Vagina (tissue), 2 donors: ENCODE results near the gene DNAJC4.

Experiments used
- POLR2A ChIP-seq, 2 donors: fragments of 450-650 bp; IDR thresholded peaks; one replicate each; pipeline ENCODE4 v1.6.1; 2017; ENCODE audit warnings: antibody characterized with exemption in 2 of 2, mild to moderate bottlenecking in 2 of 2, moderate library complexity in 2 of 2
- POLR2AphosphoS5 ChIP-seq, 2 donors: sonication (generic); formaldehyde crosslinking; IDR thresholded peaks; one replicate each; pipeline ENCODE4 v1.9.0; 2017; ENCODE audit warnings: antibody characterized with exemption in 2 of 2, mild to moderate bottlenecking in 2 of 2, low read depth in 1 of 2; ENCODE audit not compliant: insufficient read depth in 1 of 2
- TF ChIP-seq, protein P1 (sequence below), 3 experiments: fragments of 450-650 bp in 2 of 3; fragments of 200-600 bp in 1 of 3; sonication (generic) in 1 of 3; IDR thresholded peaks; one replicate each; pipeline ENCODE4 v1.5.1; 2017 to 2019; ENCODE audit warnings: antibody characterized with exemption in 3 of 3, mild to moderate bottlenecking in 2 of 3, moderate library complexity in 2 of 3

DNA sequence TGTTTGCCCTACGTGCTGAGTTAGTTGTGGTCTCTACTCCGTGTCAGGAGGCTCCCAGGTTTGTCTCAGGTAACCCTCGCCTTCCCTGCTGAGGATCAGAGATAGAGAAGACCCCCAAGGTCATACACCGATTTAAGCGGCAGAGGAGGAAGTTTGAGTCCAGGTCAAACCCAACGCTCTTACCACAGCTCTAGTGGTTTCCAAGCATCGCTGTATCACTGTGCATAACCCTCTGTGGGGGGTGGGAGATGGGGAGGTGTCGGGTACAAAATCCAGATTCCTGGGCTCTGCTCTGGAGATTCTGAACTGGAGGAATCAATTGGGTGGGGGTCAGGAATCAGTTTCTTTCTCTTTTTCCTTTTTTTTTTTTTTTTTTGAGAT, 627 bp downstream of the DNAJC4 start:
- no peak for TF ChIP-seq POLR2A (IDR thresholded peaks at IDR 0.05)
- TF ChIP-seq, protein P1, sequence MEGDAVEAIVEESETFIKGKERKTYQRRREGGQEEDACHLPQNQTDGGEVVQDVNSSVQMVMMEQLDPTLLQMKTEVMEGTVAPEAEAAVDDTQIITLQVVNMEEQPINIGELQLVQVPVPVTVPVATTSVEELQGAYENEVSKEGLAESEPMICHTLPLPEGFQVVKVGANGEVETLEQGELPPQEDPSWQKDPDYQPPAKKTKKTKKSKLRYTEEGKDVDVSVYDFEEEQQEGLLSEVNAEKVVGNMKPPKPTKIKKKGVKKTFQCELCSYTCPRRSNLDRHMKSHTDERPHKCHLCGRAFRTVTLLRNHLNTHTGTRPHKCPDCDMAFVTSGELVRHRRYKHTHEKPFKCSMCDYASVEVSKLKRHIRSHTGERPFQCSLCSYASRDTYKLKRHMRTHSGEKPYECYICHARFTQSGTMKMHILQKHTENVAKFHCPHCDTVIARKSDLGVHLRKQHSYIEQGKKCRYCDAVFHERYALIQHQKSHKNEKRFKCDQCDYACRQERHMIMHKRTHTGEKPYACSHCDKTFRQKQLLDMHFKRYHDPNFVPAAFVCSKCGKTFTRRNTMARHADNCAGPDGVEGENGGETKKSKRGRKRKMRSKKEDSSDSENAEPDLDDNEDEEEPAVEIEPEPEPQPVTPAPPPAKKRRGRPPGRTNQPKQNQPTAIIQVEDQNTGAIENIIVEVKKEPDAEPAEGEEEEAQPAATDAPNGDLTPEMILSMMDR (IDR thresholded peaks at IDR 0.05) = no peak
- no peak for TF ChIP-seq POLR2AphosphoS5 (IDR thresholded peaks at IDR 0.05; ENCODE audit: insufficient read depth in 1 of 2, low read depth in 1 of 2)
